GM21528 (cell line): Measurements from ENCODE around the gene ADM.

Source experiments
- ATAC-seq: cut with Tn5 transposase; IDR thresholded peaks from one replicate; pipeline ENCODE4 v1.9.1; 2021; ENCODE audit warnings: mild to moderate bottlenecking, moderate library complexity; ENCODE audit not compliant: unreplicated experiment, low FRiP score

The ADM gene

DNA sequence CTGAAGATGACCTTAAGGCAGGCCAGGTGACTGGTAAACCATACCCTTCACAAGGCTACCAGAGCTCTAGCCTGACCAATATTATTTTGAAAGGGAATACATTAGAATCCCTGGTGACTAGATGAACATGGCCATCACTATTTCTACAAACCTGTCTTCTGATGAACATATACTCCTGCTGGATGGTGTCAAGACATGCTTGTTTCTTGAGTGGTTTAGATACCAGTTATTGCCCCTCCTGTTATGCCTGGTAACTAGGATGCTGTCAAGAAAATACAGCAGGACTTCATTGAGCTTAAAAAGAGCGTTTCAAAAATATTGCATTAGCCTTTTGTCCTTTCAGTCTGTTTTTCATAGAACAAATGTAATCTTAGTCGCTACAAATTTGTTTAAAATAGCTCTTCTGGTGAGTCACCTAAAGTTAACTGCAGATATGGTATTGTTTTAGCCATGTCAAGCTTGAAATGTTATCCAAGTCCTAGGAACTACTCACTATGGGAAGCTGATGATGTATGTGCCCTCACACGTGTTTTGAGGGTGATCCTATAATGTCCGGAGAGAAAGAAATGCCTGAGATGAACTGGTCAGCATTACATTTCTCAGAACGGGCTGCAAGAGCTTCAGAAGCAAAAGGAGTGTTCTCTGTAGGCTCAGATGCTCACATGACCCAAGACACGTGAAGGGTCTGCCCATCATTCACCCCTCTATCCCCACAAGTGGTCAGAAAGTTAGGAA, 20.6 kb downstream of the ADM start:
- no peak for ATAC-seq

DNA sequence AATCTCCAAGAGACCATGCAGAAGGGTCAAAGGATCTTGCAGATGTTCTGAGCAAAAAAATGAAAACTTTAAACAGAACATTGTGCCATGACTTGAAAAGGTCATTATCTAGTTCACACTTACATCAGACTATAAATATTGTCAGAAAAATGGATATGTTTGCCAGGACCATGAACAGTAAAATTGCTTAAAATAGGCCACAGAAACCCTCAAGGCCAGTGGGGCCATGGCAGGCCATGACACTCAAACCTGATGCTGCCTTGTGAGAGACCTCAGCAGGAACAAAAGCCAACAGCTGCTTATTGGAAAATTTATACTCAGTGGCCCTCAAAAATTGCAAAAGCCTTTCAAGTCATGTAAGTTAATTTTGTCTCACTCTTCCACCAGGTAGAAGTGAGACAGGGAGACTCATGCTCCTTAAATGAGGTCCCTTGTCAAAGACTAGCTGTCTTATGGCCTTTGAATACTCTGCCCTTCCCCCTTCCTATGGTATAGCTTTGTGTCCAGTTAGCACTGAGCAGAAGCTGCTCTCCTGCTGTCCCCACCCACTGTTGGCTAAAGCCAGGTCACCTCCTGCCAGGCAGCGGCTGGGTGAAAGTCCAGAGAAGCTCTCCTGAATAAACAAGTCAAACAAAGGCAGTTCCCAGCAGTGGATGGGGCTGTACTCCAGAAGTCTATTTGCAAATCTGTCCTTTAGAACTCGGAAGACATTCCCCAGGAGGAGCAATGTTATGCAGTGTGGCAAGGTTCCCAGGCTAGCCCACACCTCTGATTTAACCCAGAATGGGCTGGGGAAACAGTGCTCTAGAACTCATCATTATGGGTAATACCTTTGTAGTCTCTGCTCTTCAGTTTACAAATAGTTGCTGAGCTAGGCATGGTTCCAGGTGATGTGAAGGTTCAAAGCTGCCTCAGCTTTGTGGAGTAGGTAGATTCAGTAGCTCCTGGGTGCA, 21.4 kb downstream of the ADM start:
- no peak for ATAC-seq

DNA sequence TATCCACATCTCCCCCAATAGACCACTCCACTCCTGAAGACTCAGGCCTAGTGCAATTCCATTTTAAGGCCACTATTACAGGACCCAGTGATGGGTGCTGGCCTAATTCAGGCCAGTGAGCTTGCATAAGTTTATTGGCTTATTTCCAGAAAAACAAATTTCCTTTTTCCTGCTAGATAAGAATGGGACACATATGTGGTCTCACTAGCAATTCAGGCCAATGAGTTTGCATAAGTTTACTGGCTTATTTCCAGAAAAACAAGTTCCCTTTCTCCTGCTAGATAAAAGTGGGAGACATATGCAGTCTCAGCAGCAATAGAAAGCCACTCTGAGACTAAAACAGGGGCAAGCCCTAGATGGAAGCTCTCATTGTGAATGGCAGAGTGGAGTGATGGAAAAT, 22.4 kb downstream of the ADM start:
- ATAC-seq = no peak

DNA sequence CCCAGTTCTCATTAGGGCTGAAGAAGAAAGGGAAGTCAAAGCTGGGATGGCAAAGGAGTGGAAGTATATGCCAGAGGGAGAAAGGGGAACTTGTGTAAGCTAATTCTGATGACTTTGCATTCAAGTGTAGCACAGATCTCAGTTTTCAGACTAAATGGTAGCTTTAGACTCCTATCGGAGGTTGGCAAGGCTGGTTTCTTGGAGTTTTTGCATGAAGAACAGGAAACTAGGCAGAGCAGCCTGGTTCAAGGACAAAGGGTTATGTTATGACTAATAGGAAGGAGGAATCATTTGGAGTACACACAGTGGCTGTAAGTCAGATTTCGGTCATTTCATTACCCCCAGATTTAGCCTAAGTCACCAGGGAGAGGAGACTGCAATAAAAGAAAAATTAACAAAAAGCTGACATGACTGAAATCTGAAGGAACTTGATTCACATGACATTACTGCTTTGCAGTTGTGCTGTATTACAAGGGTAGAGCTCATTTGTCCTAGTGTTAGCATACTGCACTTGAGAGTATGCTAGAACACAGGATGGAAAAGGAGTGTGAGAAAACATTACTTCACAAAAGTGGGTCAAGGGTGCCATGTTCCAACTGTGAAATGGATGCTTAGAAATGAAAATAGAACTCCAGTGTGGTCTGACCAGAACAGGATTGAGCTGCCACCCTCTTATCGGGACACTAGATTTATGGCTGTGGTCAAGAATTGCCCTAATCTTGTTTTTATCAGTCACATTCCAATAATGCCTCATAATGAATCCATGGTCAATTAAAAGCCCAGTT, 23.6 kb downstream of the ADM start:
- ATAC-seq = no peak

GRCh38 chr11:10329356-10329755, 24.5 kb downstream of the ADM start:
- no peak for ATAC-seq

GRCh38 chr11:10329935-10330334, 25.1 kb downstream of the ADM start:
- ATAC-seq = no peak

DNA sequence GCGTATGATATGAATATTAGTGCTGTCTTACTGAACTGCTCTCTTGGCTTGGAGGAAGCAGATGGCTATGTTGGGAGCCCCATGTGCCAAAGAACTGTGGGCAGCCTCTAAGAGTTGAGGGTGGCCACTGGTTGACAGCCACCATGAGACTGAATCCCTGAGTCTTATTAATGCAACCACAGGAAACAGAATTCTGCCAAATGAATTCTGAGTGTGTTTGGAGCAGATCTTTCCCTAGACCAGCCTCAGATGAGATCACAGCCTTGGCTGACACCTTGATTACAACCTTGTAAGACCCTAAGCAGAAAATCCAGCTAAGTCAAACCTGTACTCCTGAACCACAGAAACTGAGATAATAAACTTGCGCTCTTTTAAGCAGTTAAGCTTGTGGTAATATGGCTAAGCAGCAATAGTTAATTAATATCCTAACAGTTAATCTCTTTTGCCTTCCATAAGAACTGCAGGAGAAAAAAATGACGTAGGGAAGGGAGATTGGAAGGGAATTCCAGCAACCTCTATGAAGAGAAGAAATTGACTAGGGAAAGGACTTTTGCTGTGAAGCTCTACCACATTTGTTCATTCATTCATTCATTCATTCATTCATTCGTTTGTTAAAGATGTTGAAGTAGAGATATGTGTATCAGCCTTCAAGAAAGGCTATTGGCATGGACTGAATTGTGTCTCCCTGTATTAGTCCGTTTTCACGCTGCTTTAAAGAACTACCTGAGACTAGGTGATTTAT, 26.8 kb downstream of the ADM start:
- ATAC-seq = no peak

DNA sequence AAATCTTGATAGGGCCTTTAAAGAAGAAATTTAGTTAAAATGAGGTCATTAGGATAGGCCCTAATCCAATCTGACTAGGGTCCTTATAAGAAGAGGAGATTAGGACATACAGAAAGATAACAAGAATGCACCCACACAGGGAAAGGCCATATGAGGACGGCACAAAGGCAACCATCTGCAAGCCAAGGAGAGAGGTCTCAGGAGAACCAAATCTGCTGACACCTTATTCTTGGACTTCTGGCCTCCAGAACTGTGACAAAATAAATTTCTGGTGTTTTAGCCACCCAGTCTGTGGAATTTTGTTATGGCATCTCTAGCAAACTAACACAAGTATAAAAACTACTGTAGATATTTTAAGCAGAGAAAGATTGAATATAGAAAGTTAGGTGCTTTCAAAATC, 28.6 kb downstream of the ADM start:
- no peak for ATAC-seq

GRCh38 chr11:10338287-10338686, 33.4 kb downstream of the ADM start:
- ATAC-seq = no peak

DNA sequence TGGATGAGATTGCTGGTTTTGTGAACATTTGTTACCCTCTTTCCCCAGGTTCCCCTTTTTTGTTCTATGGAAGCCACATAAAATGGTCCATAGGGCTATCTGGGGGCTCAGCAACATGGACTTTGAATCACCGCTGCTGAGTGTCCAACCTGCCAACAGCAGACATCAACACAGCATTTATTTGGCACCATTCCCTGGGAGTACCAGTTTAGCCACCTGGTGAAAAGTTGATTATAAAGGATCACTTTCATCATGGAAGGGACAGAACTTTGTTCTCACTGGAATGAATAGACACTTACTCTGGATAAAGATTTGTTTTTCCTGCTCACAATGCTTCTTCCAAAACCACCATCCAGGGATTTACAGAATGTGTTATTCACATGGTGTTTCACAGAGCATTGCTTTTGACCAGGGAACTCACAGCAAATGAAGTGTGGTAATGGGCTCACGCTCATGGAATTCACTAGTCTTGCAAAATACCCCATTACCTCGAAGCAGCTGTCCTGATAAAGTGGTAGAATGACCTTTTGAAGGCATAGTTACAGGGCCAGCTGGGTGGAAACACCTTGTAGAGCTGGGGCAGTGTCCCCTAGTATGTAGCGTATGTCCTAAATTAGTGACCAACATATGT, 43.9 kb downstream of the ADM start:
- ATAC-seq = no peak

- no peak for ATAC-seq
Measured at GRCh38 chr11:10349281-10349665, 44.4 kb downstream of the ADM start.

- ATAC-seq = no peak
Measured at GRCh38 chr11:10349806-10350205, 44.9 kb downstream of the ADM start.

DNA sequence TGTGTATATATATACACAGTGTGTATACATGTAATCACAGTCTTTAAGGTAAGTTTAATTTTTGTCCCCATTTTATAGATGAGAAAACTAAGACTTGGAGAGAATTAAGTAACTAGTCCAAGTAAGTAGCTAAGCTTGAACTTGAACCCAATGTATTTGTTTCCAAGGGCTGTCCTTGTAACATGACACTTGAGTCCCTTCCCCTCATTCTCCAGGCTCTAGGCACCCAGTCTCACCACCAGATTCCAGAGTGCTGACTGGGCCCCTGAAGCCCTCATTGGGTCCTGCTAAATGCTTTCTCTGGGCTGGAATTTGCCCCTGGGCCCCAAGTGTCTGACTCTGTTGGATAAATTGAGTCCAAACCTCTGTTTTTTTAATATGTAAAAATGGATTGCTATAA, 45.5 kb downstream of the ADM start:
- ATAC-seq = no peak

DNA sequence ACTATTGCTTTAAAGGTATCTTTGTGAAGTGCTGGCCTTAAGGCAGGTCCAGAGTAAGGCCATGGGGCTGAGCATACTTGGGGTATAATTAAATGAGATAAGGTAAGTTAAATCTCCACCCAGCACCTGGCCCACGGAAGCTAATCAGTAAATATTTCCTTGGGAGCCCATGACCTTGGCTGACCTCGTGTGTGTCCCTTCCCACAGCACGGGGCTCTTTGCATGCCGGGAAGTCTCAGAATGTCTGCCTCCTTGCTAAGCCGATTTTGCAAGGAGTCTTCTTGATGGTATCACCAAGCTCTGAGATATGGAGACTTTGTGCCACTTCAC, 46.5 kb downstream of the ADM start:
- ATAC-seq = no peak

- no peak for ATAC-seq
Measured at GRCh38 chr11:10351765-10352641, 47.1 kb downstream of the ADM start.

DNA sequence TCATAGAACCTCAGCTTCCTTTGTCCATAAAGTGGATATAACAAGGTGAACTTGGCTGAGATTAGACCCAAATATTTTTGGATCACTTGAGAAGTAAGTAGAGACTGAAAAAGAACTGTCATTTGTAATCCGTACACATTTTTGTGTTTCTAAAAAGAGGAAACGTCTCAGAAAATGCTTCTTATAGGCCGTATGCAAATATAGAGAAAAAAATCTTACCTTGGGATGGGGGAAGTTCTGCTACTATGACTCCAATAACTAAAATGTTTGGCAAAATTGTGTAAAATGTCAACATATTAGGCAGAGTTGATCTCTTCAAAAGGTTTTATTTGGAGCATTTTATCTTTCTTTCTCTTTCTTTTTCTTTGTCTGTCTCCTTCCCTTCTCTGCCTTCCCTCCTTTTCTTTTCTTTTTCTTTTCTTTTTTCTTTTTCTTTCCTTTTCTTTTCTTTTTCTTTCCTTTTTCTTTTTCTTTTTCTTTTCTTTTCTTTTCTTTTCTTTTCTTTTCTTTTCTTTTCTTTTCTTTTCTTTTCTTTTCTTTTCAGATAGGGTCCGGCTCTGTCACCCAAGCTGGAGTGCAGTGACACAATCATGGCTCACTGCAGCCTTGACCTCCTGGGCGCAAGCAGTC, 48.2 kb downstream of the ADM start:
- ATAC-seq = no peak

DNA sequence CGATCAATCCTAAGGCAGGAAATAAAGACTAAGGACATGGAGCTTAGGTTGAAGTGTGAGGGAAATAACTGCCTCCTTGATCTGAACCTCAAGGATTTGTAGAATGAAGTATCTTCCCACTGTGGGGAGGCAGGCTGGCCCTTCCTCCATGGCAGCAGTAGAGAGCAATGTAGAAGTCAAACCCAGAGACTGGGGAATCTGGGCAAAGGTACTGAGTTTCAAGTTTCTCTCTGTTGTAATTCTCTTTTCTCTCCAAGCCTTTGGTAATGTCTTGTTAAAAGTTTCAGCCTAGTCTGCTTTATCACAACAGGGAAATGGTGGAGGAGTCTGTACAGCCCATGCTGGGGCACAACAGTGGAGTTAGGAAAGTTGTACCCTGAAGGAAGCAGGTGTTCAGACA, 49.5 kb downstream of the ADM start:
- ATAC-seq = no peak

- ATAC-seq = no peak
Measured at GRCh38 chr11:10355257-10355661, 50.4 kb downstream of the ADM start.

DNA sequence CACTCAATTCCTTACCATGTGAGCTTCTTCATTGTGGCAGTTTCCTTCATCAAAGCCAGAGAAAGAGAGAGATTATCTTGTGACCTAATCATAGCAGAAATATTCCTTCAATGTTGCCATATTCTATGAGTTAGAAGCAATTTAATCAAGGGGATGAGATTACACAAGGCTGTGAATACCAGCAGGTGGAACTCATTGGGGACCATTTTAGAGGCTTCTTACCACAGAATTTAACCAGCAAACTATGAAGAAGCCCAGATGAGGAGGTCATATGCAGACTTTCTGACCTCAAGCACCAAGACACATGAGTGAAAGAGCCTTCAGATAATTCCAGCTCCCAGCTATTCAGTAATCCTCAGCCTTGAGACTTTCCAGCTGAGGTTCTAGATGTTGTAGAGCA, 51.3 kb downstream of the ADM start:
- no peak for ATAC-seq
